Mammary epithelial cell (primary cell): Measurements from ENCODE around the gene PLPP3.

Source experiments
- EZH2 ChIP-seq: IDR thresholded peaks from 2 replicates; pipeline ENCODE4 v1.6.1; 2012; ENCODE audit warnings: low read length, inconsistent platforms, borderline replicate concordance
- TF ChIP-seq, protein P1 (sequence below), 2 donors: IDR thresholded peaks in 1 of 2; conservative IDR thresholded peaks in 1 of 2; 2 replicates each; pipeline ENCODE4 v1.5.1; 2011 to 2012; ENCODE audit warnings: inconsistent platforms in 2 of 2, low read length in 2 of 2, mild to moderate bottlenecking in 2 of 2, control low read depth in 1 of 2, low read depth in 1 of 2; ENCODE audit not compliant: insufficient read depth in 1 of 2; ENCODE audit errors: extremely low read depth in 1 of 2

DNA sequence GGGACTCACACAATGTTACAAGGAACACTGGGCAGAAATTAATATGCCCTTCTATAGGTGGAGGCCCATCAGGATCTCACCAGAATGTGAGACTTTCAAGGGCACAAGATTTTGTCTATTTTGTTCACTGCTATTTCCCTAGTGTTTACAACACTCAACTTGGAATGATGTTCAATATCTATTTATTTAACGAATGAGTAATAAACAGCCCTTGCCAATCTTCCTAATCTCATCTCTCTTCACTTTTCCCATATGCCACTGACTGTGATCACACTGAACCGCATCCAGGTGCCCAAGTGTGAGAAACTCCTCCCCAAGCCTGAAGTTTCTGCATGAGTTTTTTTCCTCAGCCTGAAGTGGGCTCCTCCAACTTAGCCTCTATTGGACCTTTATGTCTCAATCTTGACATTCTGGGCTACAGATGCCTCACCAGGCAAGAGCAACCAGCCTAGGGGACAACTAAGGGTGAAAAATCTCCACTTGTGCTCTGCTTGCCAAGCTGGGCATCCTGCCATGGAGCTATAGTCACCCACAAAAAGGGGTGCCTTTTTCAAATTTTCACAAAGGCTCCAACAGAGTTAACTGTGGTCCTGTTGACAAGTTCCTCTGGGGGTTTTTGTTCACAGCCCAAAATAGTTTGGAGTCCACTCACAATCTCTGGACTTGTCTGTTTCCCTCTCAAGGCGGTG, 105.6 kb downstream of the PLPP3 start:
- TF ChIP-seq, protein P1, sequence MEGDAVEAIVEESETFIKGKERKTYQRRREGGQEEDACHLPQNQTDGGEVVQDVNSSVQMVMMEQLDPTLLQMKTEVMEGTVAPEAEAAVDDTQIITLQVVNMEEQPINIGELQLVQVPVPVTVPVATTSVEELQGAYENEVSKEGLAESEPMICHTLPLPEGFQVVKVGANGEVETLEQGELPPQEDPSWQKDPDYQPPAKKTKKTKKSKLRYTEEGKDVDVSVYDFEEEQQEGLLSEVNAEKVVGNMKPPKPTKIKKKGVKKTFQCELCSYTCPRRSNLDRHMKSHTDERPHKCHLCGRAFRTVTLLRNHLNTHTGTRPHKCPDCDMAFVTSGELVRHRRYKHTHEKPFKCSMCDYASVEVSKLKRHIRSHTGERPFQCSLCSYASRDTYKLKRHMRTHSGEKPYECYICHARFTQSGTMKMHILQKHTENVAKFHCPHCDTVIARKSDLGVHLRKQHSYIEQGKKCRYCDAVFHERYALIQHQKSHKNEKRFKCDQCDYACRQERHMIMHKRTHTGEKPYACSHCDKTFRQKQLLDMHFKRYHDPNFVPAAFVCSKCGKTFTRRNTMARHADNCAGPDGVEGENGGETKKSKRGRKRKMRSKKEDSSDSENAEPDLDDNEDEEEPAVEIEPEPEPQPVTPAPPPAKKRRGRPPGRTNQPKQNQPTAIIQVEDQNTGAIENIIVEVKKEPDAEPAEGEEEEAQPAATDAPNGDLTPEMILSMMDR (conservative IDR thresholded peaks at IDR 0.05 in 1 of 2, IDR thresholded peaks at IDR 0.05 in 1 of 2; ENCODE audit: extremely low read depth in 1 of 2, insufficient read depth in 1 of 2, low read depth in 1 of 2, low read length in 2 of 2) = no peak
- TF ChIP-seq EZH2 = no peak
